Activated CD8-positive, alpha-beta T cell treated with anti-CD3 and anti-CD28 coated beads, Interleukin-2, amount 10 ng/mL, durations not matched to agents 7 days and 5 days (primary cell): ENCODE data around the gene ADRA2B. TPM values are rescaled to one million over a fixed set of nuclear protein-coding genes. Genes with fewer than 3 reads are reported as not detected.

Source experiments
- ATAC-seq: fragments of 150-1000 bp; cut with Tn5 transposase; one replicate; pipeline ENCODE4 v1.10.0; 2021; ENCODE audit warnings: moderate library complexity
- CTCF ChIA-PET: fragments of 350-600 bp; sonication (Branson Sonifier 250); formaldehyde crosslinking; loops from one replicate; lab custom pipeline; 2021; ENCODE audit warnings: antibody characterized with exemption; lab: Charles Lee
- POLR2A ChIA-PET: fragments of 350-600 bp; sonication (Branson Sonifier 250); formaldehyde crosslinking; loops from one replicate; lab custom pipeline; 2021; ENCODE audit warnings: antibody characterized with exemption; lab: Charles Lee
- DNase-seq: peaks from one replicate; pipeline ENCODE4 v3.0.0-alpha.2; 2020
- H3K27ac Mint-ChIP-seq: one replicate; pipeline ENCODE4 v1.8.0; 2021; ENCODE audit warnings: mild to moderate bottlenecking, mixed read lengths
- H3K27me3 Mint-ChIP-seq: one replicate; pipeline ENCODE4 v1.8.0; 2021; ENCODE audit warnings: low read depth, mixed read lengths
- H3K36me3 Mint-ChIP-seq: one replicate; pipeline ENCODE4 v1.8.0; 2021; ENCODE audit warnings: low read depth, mixed read lengths
- H3K4me1 Mint-ChIP-seq: one replicate; pipeline ENCODE4 v1.8.0; 2021; ENCODE audit warnings: low read depth, mixed read lengths
- H3K4me3 Mint-ChIP-seq: one replicate; pipeline ENCODE4 v1.8.0; 2021; ENCODE audit warnings: mild to moderate bottlenecking, mixed read lengths
- H3K9me3 Mint-ChIP-seq: one replicate; pipeline ENCODE4 v1.8.0; 2022; ENCODE audit warnings: mixed read lengths; ENCODE audit not compliant: insufficient read depth
- total RNA-seq, 2 experiments: library from RNA; stranded (reverse); gene quantifications; one replicate each; pipeline ENCODE4 v1.2.3, GENCODE V29; 2021

Gene ADRA2B
- total RNA-seq, 2 experiments from 2014 or later, result 0.08 TPM; not detected in 1

DNA sequence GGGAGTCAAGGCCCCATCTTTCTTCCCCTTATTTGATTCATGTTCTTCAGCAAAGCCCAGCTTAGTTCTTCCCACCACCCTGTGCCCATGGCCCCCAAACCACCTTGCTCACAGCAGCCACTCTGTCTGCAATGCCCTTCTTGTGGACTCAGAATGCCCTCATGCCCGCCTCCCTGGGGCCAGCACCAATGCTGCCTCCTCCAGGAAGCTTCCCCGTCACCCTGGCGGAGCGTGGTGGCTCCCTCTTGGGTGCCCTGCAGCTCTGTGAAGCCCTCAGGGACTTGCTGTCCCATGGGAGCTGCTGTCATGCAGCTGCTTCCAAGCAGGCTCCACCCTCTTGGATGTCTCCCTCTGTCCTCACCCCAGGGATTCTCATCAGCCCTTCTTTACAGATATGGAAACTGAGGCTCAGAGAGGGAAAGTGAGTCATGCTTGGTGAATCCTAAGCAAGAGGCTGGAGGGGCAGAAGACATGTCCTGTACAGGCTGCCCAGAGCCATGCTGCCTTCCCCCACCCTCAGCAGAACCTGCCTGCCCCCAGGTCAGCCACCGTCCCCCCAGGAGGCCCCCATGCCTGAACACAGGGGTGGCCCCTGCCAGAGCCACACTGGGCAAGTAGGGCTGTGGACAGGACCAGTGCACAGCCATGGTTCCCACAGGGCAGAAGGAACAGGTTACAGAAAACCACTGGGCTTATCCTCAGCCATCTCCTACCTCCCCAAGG lies 40.7 kb upstream of the ADRA2B start:
- H3K27me3 Mint-ChIP-seq, result no peaks in the 10 kb centered on the region
- peaks cover 63% of the 10 kb centered on the region for H3K4me1 Mint-ChIP-seq
- peak; percentile 27 for DNase-seq
- POLR2A ChIA-PET, result interaction anchor here (1.0 to 9.1 kb wide), 3 partner anchors 13 to 162 kb away, joined by 3 to 193 read pairs (median 5); partner anchors contain the start of genes DUSP2 and STARD7
- CTCF ChIA-PET, result interaction anchor here (1.5 to 3.7 kb wide), 2 partner anchors 17 to 18 kb away, joined by 9 to 17 read pairs; partner anchors contain the start of gene ASTL
- peak overlapping the region; percentile 14 for H3K4me3 Mint-ChIP-seq
- peaks cover 2% of the 10 kb centered on the region for H3K36me3 Mint-ChIP-seq
- H3K9me3 Mint-ChIP-seq, result no peaks in the 10 kb centered on the region
- H3K27ac Mint-ChIP-seq, result peak overlapping the region; percentile 77
- peak; percentile 1 for ATAC-seq

GRCh38 chr2:96156011-96156820 lies 39.8 kb upstream of the ADRA2B start:
- H3K9me3 Mint-ChIP-seq, result no peaks in the 10 kb centered on the region
- peak; percentile 60 for ATAC-seq
- H3K4me1 Mint-ChIP-seq, result peaks cover 67% of the 10 kb centered on the region
- POLR2A ChIA-PET, result interaction anchor here (1.7 to 9.1 kb wide), 2 partner anchors 12 to 52 kb away, joined by 5 to 193 read pairs; partner anchors contain the start of genes DUSP2 and STARD7
- peaks cover 2% of the 10 kb centered on the region for H3K36me3 Mint-ChIP-seq
- peak overlapping the region; percentile 77 for H3K27ac Mint-ChIP-seq
- peak; percentile 67 for DNase-seq
- no peaks in the 10 kb centered on the region for H3K27me3 Mint-ChIP-seq
- CTCF ChIA-PET, result interaction anchor here (1.5 kb wide), 3 partner anchors 13 to 18 kb away, joined by 6 to 9 read pairs (median 8); partner anchors contain the start of gene ASTL
- H3K4me3 Mint-ChIP-seq, result no peak overlapping the region

- Mint-ChIP-seq H3K9me3 (no peaks in the 10 kb centered on the region), H3K27me3 (no peaks in the 10 kb centered on the region), H3K27ac (peak overlapping the region; percentile 47), H3K36me3 (no peaks in the 10 kb centered on the region), H3K4me1 (peaks cover 69% of the 10 kb centered on the region), H3K4me3 (no peak overlapping the region)
- no peak for DNase-seq
- ChIA-PET POLR2A (interaction anchor here (1.0 to 1.2 kb wide), 2 partner anchors 9 kb away, joined by 4 to 5 read pairs; partner anchors contain the start of gene DUSP2), CTCF (interaction anchor here (1.5 kb wide), 2 partner anchors 12 to 20 kb away, joined by 6 to 8 read pairs; no protein-coding TSS in a partner anchor)
- ATAC-seq, result no peak
Observed at GRCh38 chr2:96154506-96155380, 38.4 kb upstream of the ADRA2B start.

DNA sequence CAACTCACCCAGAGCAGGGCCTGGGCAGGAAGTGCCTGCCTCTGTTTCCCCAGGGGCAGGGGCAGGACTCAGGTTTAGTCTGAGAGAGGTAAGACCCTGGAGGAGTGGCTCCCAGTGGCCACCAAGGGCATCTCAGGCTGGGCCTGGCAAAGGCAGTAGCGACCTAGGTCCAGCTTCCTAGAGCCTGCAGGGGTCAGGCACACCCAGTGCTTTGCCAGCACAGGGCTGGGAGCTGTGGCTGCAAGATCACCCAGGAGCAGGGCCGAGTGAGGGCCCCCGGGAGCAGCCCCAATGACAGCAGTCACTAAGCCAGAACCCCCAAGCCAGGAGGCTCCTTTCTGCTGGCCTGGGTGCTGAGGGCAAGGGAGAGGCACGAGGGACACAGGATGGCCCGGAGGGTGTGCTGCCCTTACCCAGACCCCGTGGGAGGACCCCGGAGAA lies 37.6 kb upstream of the ADRA2B start:
- peaks cover 66% of the 10 kb centered on the region for H3K4me1 Mint-ChIP-seq
- H3K27me3 Mint-ChIP-seq, result no peaks in the 10 kb centered on the region
- ChIA-PET CTCF (interaction anchor here (21.7 kb wide), 1 partner anchor 19 kb away, joined by 674 read pairs; no protein-coding TSS in a partner anchor), POLR2A (interaction anchor here (1.2 kb wide), 1 partner anchor 8 kb away, joined by 4 read pairs; the partner anchor contains the start of gene DUSP2)
- DNase-seq (no peak), ATAC-seq (no peak)
- no peak overlapping the region for H3K4me3 Mint-ChIP-seq
- H3K9me3 Mint-ChIP-seq, result no peaks in the 10 kb centered on the region
- H3K27ac Mint-ChIP-seq, result no peak overlapping the region
- H3K36me3 Mint-ChIP-seq, result no peaks in the 10 kb centered on the region

- H3K36me3 Mint-ChIP-seq, result no peaks in the 10 kb centered on the region
- POLR2A ChIA-PET, result no interaction called here
- CTCF ChIA-PET, result interaction anchor here (1.7 to 21.7 kb wide), 2 partner anchors 10 to 20 kb away, joined by 5 to 674 read pairs; no protein-coding TSS in a partner anchor
- H3K4me1 Mint-ChIP-seq, result peaks cover 66% of the 10 kb centered on the region
- ATAC-seq (no peak), DNase-seq (no peak)
- H3K27ac Mint-ChIP-seq, result peak overlapping the region; percentile 3
- H3K9me3 Mint-ChIP-seq, result no peaks in the 10 kb centered on the region
- H3K4me3 Mint-ChIP-seq, result no peak overlapping the region
- no peaks in the 10 kb centered on the region for H3K27me3 Mint-ChIP-seq
Observed at GRCh38 chr2:96153291-96153713, 36.9 kb upstream of the ADRA2B start.

DNA sequence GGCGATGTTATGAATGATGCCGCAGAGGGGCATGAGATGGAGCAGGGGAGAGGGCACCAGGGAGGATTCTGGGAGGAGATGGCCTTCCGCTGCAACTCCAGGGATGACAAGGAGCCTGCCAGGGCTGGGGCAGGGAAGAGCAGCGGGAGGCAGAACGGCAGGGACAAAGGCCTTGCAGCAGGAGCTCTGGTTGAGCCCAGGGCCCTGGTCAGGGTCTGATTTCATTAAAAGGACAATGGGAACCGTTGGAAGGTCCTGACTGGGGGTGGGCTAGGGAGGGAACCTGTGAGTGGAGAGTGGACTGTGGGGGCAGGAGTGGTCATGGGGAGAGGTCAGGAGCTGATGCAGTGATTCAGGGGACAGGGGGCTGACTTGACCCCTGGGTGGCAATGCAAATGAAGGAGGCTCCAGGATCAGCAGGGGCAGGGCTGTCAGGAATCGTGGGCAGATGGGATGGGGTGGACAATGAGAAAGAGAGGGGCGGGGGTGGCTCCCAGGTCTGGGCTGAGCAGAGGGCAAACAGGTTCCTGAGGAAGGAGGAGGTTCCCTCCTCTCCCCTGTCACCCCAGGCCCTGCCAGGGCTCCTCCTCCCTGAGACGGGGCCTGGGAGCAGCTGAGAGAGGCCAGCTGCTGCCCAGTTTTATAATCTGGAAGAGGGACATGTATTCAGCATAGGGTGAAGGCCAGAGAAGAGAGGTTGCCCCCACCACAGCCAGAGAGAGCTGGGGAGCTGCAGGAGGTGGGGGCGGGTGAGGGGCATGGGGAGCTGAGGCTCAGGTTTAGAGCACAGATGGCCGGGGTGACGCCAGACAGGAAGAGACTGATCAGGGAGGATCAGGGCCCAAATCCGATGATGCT lies 36.2 kb upstream of the ADRA2B start:
- Mint-ChIP-seq H3K9me3 (no peaks in the 10 kb centered on the region), H3K27me3 (no peaks in the 10 kb centered on the region), H3K36me3 (no peaks in the 10 kb centered on the region), H3K4me3 (no peak overlapping the region), H3K27ac (peak overlapping the region; percentile 58), H3K4me1 (peaks cover 66% of the 10 kb centered on the region)
- ChIA-PET CTCF (interaction anchor here (1.6 to 21.7 kb wide), 3 partner anchors 9 to 20 kb away, joined by 5 to 674 read pairs (median 7); no protein-coding TSS in a partner anchor), POLR2A (interaction anchor here (0.6 to 1.0 kb wide), 2 partner anchors 11 to 161 kb away, joined by 3 to 4 read pairs; partner anchors contain the start of gene ANKRD36C)
- ATAC-seq, result no peak
- no peak for DNase-seq

- POLR2A ChIA-PET, result interaction anchor here (0.6 to 1.0 kb wide), 2 partner anchors 12 to 160 kb away, joined by 3 to 4 read pairs; partner anchors contain the start of gene ANKRD36C
- Mint-ChIP-seq H3K27ac (peak overlapping the region; percentile 60), H3K36me3 (no peaks in the 10 kb centered on the region), H3K9me3 (no peaks in the 10 kb centered on the region), H3K4me3 (no peak overlapping the region), H3K4me1 (peaks cover 66% of the 10 kb centered on the region), H3K27me3 (no peaks in the 10 kb centered on the region)
- DNase-seq (no peak), ATAC-seq (no peak)
- CTCF ChIA-PET, result interaction anchor here (1.6 to 21.7 kb wide), 3 partner anchors 9 to 21 kb away, joined by 5 to 674 read pairs (median 7); no protein-coding TSS in a partner anchor
Observed at GRCh38 chr2:96151595-96152303, 35.4 kb upstream of the ADRA2B start.

- peak overlapping the region; percentile 60 for H3K27ac Mint-ChIP-seq
- ATAC-seq (no peak), DNase-seq (peak; percentile 20)
- H3K36me3 Mint-ChIP-seq, result no peaks in the 10 kb centered on the region
- no peaks in the 10 kb centered on the region for H3K27me3 Mint-ChIP-seq
- no peak overlapping the region for H3K4me3 Mint-ChIP-seq
- CTCF ChIA-PET, result interaction anchor here (1.1 to 21.7 kb wide), 4 partner anchors 10 to 22 kb away, joined by 3 to 674 read pairs (median 5); no protein-coding TSS in a partner anchor
- H3K9me3 Mint-ChIP-seq, result no peaks in the 10 kb centered on the region
- H3K4me1 Mint-ChIP-seq, result peaks cover 66% of the 10 kb centered on the region
- POLR2A ChIA-PET, result interaction anchor here (0.7 kb wide), 1 partner anchor 115 kb away, joined by 3 read pairs; the partner anchor contains the start of gene CIAO1
Observed at GRCh38 chr2:96150791-96151594, 34.6 kb upstream of the ADRA2B start.
